Stimulated activated naive CD8-positive, alpha-beta T cell treated with anti-CD3 and anti-CD28 coated beads, Interleukin-15, Interleukin-2, amounts not matched to agents 100 U/mL and 50 U/mL, for 24 hours (primary cell): Measurements from ENCODE around the gene NKX1-2.
A peak's percentile ranks its signal among the peaks of the same experiment; 100 is the strongest.
"Not testable (repeated sequence)": the region's sequence is repeated elsewhere in the genome, so short reads cannot be mapped to it uniquely, and the experiment has no call there.

Experiments used
- ATAC-seq: fragments of 150-1000 bp; cut with Tn5 transposase; one replicate; pipeline ENCODE4 v1.10.0; 2021
- DNase-seq: peaks from one replicate; pipeline ENCODE4 v3.0.0; 2021

Gene NKX1-2

DNA sequence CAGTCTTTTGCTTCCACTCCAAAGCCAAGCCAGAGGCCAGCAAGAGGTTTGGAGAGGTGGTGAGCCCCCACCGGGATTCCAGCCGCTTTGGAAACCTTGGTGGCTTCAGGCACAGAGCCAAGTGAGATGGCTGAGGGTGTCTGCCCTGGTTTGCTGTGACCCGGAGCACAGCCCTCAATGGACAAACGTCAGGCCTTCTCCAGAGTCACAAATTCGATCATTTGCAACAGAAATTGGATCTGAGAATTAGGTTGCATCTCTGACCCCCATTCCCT, 885 bp upstream of the NKX1-2 start:
- DNase-seq (no peak), ATAC-seq (no peak)

DNA sequence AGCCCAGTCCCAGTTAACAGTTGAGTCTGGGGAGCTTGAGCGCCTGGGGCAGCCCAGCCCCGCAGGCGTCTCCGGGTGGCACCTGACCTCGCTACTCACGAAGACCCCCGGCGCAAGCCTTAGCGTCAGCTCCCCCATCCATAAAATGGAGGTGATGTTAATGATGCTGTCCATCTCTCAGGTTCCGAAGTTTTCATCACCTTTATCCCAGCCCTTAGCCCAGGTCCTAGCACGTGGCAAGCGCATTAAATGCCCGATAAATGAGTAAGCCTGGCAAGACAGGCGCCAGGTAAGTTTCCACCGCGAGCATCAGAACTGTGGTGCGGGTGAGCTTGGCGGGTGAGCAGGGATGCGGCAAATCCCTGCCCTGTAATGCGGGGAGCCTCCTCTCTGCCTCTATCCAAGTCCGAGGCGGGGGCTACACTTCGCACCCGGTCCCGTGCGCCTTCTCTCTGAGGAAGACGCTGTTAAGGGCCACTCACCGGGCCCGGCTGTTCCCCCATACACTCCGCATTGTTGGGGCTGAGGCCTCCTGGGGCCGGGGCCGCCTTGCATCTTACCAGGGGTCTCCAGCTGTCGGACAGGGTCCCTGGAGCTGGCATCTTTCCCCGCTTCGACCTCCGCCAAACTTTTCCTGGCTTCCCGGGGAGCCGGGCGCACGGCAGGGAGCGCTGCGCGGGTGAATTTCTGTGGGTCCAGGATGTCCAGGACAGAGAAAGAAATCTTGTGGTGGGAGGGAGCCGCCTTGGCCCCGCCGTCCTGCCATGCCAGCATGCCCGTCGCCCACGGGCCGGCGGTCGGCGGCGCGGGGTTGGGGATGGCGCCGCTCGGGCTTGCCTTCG, 444 bp downstream of the NKX1-2 start:
- no peak for DNase-seq
- no peak for ATAC-seq

DNA sequence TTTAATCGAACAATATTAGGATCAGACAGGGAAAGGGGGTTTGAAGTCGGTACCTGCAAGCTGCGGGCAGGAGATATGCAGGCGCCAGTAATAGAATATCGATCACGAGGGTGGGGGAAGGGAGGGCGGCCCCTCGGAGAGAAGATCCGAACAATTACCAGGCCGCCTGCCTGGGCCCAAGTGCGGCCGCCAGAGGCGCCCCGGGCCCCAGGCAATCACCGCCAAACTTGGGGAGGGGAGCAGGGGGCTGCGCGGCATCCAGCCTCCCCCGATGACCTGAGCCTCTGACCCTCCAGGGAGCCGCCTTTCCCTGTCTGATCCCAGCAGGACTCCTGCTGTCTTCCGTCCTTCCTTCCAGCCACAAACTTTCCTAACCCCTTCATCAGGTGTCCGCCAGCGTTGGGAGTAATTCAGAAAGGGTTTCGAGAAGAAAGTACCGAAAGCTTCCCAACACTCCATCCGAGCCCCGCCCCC, 1.1 kb downstream of the NKX1-2 start:
- no peak for DNase-seq
- ATAC-seq = no peak

DNA sequence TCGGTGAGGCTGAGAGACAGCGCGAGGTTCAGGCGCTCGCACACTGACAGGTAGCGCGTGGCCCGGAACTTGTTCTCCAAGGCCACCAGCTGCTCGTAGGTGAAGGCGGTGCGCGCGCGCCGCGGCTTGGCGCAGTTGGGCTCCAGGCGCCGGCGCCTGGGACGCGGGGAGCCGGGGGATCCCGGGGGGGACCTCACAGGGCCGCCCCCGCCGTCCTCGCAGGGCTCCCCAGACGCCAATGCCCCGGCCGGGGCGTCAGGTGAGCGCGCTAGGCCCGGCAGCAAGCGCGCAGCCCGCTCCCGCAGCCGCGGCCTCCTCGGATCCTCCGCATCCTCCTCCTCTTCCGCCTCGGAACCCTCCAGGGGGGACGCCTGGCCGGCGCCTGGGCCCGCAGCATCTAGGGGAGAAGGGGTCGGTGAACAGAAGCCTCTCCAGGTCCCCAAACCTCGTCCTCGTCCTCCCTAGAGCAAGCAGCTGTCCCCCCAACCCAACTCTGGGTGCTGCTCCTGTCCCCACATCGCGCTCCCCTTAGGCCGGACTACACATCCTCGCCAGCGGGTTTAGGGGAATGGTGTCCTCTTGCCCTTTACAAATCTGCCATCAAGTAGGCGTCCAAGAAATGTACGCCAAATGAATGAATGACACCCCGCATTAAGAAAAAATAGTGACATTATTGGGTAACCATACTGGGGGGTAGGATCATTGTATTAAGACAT, 1.9 kb downstream of the NKX1-2 start:
- ATAC-seq = no peak

DNA sequence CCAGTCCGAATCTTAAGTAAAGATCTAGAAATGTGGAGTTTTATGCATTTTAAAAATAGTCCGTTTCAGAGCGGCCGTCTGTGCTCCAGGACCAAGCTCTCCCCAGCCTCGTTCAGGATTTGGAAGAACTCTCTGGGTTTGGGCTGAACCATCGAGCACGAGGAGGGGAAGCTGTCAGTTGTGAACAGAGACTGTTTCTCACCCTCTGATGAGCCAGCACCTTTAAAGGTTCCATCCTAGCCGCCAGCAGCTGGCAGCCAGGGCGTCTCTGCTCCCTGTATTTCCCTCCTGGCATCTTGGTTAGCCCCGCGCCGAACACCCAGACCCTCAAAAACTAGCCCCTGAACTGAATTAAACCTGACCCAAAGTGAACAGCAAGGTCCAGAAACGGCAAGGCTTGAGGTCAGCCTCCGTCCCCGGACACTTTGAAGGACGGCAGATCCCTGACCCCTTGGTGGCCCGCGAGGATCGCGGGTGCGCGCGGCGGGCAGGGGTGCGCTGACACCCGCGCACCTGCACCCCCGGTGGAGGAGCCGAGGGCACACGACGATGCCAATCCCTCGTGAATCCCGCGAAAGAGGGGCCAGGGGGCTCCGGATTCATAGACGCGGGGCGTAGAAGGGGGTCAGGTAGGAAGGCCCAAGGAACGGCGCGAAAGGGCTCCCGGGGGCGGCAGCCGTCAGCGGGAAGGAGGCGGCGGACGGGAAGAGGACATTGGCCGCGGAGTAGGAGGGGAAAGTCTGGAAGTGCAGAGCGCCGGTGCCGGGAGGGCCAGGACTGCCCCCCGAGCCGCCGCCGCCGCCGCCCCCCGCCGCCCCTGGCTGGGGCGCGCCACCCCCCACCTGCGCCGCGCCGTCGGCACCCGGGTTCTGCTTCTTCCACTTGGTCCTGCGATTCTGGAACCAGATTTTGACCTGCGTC, 2.7 kb downstream of the NKX1-2 start:
- DNase-seq (no peak), ATAC-seq (no peak)

More for the DNA sequence above, 1.9 kb downstream of the NKX1-2 start:
- no peak for DNase-seq

DNA sequence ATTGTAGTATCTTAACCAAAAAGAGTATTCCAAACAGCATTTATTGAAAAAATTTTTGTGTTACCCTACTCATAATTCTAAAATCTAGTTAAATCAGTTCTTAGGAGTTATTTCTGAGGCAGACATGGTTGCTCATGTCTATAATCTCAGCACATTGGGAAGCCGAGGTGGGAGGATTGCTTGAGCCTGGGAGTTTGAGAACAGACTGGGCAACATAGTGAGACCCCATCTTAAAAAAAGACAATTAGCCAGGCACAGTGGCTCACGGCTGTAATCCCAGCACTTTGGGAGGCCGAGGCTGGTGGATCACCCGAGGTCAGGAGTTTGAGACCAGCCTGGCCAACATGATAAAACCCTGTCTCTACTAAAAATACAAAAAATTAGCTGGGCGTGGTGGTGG, 8.1 kb downstream of the NKX1-2 start:
- not testable (repeated sequence) for ATAC-seq, DNase-seq

DNA sequence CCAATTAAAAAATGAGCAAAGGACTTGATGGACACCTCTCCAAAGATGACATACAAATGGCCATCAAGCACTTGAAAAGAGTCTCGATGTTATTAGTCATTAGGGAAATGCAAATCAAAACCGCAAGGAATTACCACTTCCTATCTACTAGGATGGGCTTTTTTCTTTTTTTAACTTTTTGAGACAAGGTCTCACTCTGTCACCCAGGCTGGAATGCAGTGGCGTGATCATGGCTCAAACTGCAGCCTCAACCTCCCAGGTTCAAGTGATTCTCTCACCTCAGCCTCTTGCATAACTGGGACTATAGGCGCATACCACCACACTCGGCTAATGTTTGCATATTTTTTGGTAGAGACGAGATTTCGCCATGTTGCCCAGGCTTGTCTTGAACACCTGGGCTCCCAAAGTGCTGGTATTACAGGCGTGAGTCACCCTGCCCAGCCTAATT, 13.6 kb downstream of the NKX1-2 start:
- DNase-seq = no peak

DNA sequence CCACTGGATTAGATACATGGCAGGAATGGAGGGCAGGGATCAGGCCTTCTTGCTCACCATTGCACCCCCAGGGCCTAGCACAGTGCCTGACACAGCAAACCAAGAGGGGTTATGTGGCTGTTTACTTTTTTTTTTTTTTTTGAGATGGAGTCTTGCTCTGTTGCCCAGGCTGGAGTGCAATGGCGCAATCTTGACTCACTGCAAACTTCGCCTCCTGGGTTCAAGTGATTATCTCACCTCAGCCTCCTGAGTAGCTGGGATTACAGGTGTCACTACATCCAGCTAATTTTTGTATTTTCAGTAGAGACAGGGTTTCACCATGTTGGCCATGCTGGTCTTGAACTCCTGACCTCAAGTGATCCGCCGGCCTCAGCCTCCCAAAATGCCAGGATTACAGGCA, 14.2 kb downstream of the NKX1-2 start:
- not testable (repeated sequence) for ATAC-seq, DNase-seq

More for the DNA sequence above, 13.6 kb downstream of the NKX1-2 start:
- no peak for ATAC-seq

DNA sequence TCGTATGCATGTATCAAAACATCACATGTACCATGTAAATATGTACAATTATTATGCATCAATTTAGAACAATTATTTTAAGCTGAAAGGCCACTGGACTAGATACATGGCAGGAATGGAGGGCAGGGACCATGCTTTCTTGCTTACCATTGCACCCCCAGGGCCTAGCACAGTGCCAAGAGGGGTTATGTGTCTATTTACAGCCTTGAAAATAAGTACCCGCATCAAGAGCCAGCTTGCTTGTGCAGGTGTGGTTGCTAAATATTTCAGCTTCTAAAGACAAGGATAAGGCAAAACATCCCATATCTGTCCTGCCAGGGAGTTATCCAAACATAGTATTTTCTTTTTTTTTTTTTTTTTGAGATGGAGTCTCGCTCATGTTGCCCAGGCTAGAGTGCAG, 16.4 kb downstream of the NKX1-2 start:
- DNase-seq = no peak
- no peak for ATAC-seq

DNA sequence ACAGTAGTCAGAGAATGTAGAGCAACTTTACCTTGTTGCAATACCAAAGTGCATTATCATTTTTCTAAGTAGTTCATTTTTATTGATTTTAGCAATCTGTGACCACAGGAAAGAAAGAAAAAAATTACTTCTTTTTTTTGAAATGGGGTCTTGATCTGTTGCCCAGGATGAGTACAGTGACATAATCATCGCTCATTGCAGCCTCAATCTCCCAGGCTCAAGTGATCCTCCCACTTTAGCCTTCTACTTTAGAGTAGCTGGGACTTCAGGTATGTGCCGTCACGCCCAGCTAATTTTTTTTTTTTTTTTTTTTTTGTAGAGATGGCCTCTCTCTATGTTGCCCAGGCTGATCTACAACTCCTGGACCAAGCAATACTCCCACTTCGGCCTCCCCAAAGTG, 19.8 kb downstream of the NKX1-2 start:
- ATAC-seq = no peak
- DNase-seq = no peak

DNA sequence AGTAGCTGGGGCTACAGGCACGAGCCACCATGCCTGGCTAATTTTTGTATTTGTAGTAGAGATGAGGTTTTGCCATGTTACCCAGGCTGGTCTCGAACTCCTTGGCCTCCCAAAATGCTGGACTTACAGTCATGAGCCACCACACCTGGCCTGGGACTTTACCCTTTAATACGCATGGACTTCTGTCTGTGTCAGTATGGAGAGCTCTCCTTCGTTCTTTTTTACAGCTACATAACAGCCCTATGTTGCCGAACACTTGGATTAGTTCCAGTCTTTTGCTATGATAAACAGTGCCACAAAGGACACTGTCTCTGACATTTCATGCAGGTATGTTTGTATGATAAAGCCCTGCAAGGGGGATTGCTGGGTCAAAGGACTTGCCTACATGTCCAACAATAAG, 20.3 kb downstream of the NKX1-2 start:
- no peak for DNase-seq
- ATAC-seq = no peak

DNA sequence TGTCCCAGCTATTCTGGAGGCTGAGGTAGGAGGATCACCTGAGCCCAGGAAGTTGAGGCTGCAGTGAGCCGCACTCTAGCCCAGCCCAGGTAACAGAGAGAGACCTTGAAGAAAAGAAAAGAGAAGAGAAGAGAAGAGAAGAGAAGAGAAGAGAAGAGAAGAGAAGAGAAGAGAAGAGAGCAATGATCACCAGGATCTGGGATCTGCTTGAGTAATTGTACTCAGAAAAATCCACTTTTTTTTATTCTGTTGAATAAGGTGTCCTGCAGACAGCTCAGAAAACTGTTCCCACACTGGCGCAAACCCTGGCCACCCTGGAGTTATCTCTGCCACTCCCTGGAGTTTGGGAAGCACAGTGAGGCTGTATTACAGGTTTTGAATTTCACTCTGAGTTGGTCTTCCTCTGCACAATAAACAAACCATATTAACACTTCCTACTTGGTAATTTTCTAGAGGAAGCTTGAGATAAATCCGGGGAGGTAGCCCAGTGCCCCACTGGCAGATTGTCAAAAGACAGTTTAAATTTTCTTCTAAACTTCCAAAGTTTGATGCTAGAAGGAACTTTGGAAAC, 21.5 kb downstream of the NKX1-2 start:
- no peak for ATAC-seq
- no peak for DNase-seq

DNA sequence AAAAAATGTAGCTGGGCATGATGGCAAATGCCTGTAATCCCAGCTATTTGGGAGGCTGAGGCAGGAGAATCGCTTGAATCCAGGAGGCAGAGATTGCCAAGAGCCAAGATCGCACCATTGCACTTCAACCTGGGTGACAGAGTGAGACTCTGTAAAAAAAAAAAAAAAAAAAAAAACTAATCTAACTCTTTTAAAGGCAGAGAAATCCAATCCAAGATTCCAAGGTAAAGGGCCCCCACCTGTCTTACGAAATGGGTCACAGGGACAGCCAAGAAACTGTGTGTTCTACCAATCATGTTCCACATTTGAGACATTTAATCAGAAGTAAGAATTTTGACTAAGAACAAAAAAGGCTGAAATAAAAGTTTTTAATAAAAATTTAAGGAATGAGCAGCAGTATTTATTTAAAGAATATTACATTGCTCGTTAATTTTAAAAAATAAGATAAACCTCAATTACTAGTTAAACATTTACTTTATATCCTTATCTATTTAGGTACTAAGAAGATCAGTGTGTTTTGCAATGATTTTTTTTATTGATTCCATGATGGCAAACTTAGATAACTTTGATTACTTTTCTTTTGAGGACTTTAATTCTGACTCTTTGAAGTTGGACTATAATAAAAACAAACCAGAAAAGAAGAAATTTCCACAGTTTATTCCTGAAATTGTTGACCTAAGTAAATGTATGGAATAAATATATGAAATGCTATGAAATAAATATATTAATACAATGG, 24.4 kb downstream of the NKX1-2 start:
- DNase-seq (no peak), ATAC-seq (no peak)

DNA sequence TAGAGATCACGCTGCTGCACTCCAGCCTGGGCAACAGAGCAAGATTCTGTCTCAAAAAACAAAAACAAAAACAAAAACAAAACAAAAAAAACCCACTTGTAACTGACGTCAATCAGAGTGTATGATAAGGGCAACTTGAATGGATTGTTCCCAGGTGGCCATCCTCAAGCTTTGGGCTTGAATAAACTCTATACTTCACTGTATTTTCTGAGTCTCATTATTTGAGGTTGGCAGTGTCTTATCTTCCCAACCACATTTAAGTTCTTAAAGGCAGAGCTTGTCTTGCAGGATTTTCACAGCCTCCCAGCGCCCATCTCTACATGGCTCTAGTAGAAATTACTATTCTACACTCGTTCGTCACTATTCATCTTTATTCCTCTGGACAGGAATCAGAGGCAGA, 26.0 kb downstream of the NKX1-2 start:
- DNase-seq = no peak
- ATAC-seq = no peak

DNA sequence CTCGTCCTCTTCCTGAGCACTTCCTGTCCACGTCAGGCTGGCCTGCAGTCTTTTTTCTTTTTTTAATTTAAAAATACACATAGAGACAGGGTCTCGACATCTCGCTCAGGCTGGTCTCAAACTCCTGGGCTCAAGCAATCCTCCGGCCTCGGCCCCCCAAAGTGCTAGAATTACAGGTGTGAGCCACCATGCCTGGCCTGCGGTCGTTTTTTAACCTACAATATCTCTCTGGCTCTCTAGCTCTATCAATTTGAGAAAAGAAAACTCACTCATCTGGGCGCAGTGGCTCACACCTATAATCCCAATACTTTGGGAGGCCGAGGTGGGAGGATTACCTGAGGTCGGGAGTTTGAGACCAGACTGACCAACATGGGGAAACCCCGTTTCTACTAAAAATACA, 27.1 kb downstream of the NKX1-2 start:
- ATAC-seq = no peak
- no peak for DNase-seq

DNA sequence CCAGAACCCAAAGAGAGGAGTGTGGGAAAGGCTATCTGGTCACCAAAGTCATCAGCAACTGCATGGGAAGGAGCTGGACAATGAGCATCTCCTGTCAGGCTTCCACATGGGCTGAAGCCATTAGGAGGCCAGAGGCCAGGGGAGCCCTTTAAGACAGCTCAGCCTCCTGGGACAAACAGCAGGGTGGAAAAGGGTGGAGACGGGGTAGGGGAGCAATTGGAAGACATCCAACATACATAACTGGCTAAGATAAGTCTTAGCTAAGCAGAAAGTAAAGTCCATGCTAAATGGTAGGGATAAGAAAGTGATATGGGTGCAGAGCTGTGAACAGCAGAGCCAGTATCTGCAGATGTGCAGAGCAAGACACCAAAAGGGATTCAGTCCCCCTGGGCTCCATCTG, 29.6 kb downstream of the NKX1-2 start:
- ATAC-seq = no peak
- DNase-seq = no peak

DNA sequence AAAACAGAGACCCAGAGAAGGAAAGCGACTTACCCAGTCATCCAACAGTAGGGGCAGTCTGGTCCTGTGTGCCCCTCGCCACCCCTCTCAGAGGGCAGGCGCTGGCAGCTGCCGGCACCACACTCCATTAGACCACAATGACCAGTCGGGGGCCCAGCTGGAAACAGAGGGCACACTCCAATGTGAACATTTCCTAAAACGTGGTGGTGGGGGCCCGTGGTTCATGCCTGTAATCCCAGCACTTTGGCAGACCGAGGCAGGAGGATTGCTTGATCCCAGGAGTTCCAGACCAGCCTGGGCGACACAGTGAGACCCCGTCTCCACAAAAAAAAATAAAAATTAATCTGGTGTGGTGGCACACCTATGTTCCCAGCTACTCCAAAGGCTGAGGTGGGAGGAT, 30.2 kb downstream of the NKX1-2 start:
- DNase-seq (no peak), ATAC-seq (no peak)

DNA sequence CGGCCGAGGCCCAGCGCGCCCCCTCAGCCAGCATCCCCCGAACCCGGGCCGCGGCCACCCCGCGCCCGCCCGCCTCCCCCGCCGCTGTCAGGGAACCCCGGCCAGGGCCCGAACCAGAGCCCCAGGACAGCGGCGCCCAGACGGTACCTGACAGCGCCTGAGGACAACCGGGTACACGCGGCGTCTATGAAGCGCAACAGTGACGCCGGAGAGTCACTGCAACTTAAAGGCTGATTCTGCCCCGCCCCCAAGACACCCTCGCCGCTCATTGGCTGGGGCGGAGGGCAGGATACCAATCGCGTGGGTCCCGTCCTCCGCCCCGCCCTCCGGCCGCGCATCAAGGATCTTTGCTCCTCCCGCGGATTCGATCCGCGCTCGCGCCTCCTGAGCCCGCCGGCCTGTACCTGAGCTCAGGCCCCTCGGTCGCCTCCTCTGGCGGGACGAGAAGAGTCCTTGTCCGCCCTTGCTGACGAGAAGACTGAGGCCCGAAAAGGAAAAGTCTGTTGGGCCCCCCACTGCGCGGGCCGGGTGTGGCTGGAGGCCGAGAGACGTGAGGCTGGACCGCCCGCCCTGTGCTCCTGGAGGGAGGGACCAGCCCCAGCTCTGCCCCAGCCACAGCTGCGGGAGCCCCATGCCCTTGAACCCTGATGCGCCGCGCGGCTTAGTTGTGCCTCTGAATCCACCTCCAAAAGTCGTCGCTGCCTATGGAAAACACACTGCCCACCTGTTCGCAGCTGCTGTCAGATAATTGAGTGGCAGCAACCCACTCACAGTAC, 30.9 kb downstream of the NKX1-2 start, which contains the start of gene OAT:
OAT (minus strand) TSS at position 198 of the 776 bp plus-strand sequence. CDS start 6,752 bp downstream, outside the sequence.
- peak; percentile 97 for DNase-seq
- ATAC-seq = peak; percentile 98

DNA sequence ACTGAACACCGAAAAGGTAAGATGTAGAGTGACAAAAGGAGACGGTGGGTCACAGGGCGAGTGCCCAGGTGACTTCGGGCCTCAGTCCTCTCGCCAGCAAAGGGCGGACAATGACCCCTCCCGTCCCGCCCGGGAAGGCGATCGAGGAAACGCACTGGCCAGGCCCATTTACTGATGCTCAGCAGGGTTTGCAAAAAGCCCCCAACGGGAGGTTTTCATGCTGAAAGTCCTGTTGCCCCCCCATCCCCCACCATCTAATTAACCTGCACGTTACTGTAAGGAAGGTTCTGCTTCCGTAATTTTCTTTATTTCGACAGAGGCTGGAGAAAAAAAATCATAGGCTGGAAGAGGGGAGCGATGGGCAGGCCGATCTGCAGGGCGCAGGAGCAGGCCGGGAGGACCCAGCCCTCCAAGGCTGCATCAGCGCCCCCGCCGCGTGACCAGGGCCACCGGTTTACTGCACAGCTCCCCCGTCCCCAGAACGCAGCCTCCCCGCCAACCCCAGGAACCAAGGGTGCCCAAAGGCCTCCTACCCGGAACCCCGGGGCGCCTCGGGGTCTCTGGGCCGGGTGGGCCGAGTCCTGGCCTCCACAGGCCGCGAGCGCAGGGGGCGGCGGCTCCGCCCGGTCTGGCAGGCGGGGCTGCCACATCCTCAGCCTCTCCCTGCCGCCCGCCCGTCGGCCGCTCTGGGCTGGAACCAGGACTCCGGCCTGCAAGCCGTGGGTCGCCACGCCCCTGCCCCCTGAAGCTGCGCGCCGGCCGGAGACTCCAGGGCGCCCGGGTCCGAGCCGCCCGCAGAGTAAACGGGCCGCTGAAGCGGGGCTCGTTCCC, 31.7 kb downstream of the NKX1-2 start:
- ATAC-seq = peak; percentile 41
- DNase-seq = peak; percentile 61

DNA sequence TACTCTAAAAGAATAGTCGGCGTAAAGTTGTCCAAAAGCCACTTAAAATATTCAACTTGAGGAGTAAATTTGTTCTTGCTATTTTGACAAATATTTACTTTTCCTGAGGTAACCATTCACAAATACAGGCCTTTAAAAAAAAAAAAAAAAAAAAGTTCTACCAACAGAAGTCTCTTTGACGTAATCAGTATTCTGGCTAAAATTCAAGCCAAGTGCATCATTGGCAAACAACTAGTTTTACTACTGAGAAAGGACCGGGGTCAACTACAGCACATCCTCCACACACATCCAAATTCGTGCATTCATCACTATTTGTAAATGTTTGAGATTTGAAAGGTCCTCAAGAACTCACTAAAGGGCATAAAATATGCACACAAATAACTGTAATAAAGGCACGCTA, 33.1 kb downstream of the NKX1-2 start:
- DNase-seq (no peak), ATAC-seq (no peak)
